Tibial nerve (tissue), 4 donors: ENCODE measurements around the gene E2F6. TPM values are rescaled to one million over a fixed set of nuclear protein-coding genes. Genes with fewer than 3 reads are reported as not detected.

Experiments
- DNase-seq, 2 donors: peaks; one replicate each; pipeline ENCODE4 v3.0.0-alpha.2; 2019; ENCODE audit warnings: low spot score in 2 of 2
- H3K27ac ChIP-seq, 4 donors: fragments of 200-600 bp; sonication (generic) in 3 of 4; one replicate each; pipeline ENCODE4 v1.5.1; 2017 to 2019; ENCODE audit warnings: mild to moderate bottlenecking in 1 of 4
- H3K27me3 ChIP-seq, 2 donors: fragments of 200-600 bp; sonication (generic) in 1 of 2; one replicate each; pipeline versions ENCODE4 v1.5.1 to v1.6.0; 2017 to 2019
- H3K36me3 ChIP-seq, 3 donors: fragments of 200-600 bp; sonication (generic); one replicate each; pipeline ENCODE4 v1.5.1; 2018 to 2019
- H3K4me1 ChIP-seq, 4 donors: fragments of 200-600 bp; sonication (generic) in 3 of 4; one replicate each; pipeline ENCODE4 v1.5.1; 2017 to 2019
- H3K4me3 ChIP-seq, 4 donors: fragments of 200-600 bp; sonication (generic) in 3 of 4; one replicate each; pipeline ENCODE4 v1.5.1; 2017 to 2019; ENCODE audit warnings: mild to moderate bottlenecking in 1 of 4, moderate library complexity in 1 of 4
- H3K9me3 ChIP-seq, 4 donors: fragments of 200-600 bp; sonication (generic) in 3 of 4; one replicate each; pipeline ENCODE4 v1.5.1; 2017 to 2019
- CTCF ChIP-seq, 5 experiments: fragments of 200-600 bp in 3 of 5; fragments of 450-650 bp in 2 of 5; sonication (generic) in 3 of 5; IDR thresholded peaks; one replicate each; pipeline ENCODE4 v1.5.1; 2016 to 2019; ENCODE audit warnings: antibody characterized with exemption in 5 of 5, mild to moderate bottlenecking in 3 of 5, moderate library complexity in 2 of 5
- EP300 ChIP-seq, 2 donors: sonication (generic); formaldehyde crosslinking; IDR thresholded peaks; one replicate each; pipeline ENCODE4 v1.6.1; 2017; ENCODE audit warnings: antibody characterized with exemption in 2 of 2, mild to moderate bottlenecking in 1 of 2
- POLR2A ChIP-seq, 2 donors: fragments of 450-650 bp; IDR thresholded peaks; one replicate each; pipeline ENCODE4 v1.6.1; 2017; ENCODE audit warnings: antibody characterized with exemption in 2 of 2, mild to moderate bottlenecking in 2 of 2, moderate library complexity in 2 of 2
- WGBS, 2 donors: methylation state at CpG; one replicate each; pipeline ENCODE4 v1.1.5; 2018; 5-methylcytosine and 5-hydroxymethylcytosine counted together
- total RNA-seq, 4 donors: library from RNA; depleted of rRNA; stranded (reverse); fragments of >200 nt; gene quantifications; one replicate each; pipeline ENCODE4 v1.1.0, GENCODE V29; 2016

E2F6 gene
- total RNA-seq, 4 donors from 2014 or later: 10.9 to 16.5 (median 13.8) TPM

GRCh38 chr2:11488809-11489208 lies 22.8 kb upstream of the E2F6 start:
- peaks cover 0 to 13% (median 2%) of the 10 kb centered on the region in 4 donors for H3K4me1 ChIP-seq
- H3K36me3 ChIP-seq: no peaks in the 10 kb centered on the region
- H3K9me3 ChIP-seq: no peaks in the 10 kb centered on the region
- H3K27ac ChIP-seq: no peak overlapping the region
- H3K27me3 ChIP-seq: no peaks in the 10 kb centered on the region
- WGBS, 2 donors: 62 to 88% methylated on average over 3 of the region's 3 CpGs
- no peak for DNase-seq
- no peak overlapping the region for H3K4me3 ChIP-seq
- TF ChIP-seq CTCF (IDR thresholded peaks at IDR 0.05) (no peak), POLR2A (IDR thresholded peaks at IDR 0.05) (no peak), EP300 (IDR thresholded peaks at IDR 0.05) (no peak)

GRCh38 chr2:11483806-11484617 lies 18.1 kb upstream of the E2F6 start:
- WGBS, 2 donors: 52 to 59% methylated on average over 7 of the region's 7 CpGs
- peak overlapping the region in 1 of 4 donors; percentile 88 for H3K27ac ChIP-seq

GRCh38 chr2:11482473-11483035 lies 16.6 kb upstream of the E2F6 start:
- Histone ChIP-seq H3K4me1 (peaks cover 0 to 58% (median 9%) of the 10 kb centered on the region in 4 donors), H3K27ac (peak overlapping the region; percentile 42 to 88 (median 64)), H3K27me3 (peaks cover 0 to 8% of the 10 kb centered on the region in 2 donors), H3K9me3 (no peaks in the 10 kb centered on the region), H3K36me3 (no peaks in the 10 kb centered on the region), H3K4me3 (peak overlapping the region; percentile 40 to 79 (median 46))
- 10 to 13% methylated on average over 10 to 11 of the region's 70 CpGs for WGBS, 2 donors
- TF ChIP-seq POLR2A (IDR thresholded peaks at IDR 0.05): no peak
- TF ChIP-seq CTCF (IDR thresholded peaks at IDR 0.05): peak in 2 of 5 experiments; percentile 10 to 20
- no peak for TF ChIP-seq EP300 (IDR thresholded peaks at IDR 0.05)
- DNase-seq: no peak

More at GRCh38 chr2:11483806-11484617, 18.1 kb upstream of the E2F6 start:
- peaks cover 0 to 8% of the 10 kb centered on the region in 2 donors for H3K27me3 ChIP-seq
- TF ChIP-seq POLR2A (IDR thresholded peaks at IDR 0.05) (no peak), EP300 (IDR thresholded peaks at IDR 0.05) (no peak), CTCF (IDR thresholded peaks at IDR 0.05) (no peak)
- peaks cover 0 to 50% (median 9%) of the 10 kb centered on the region in 4 donors for H3K4me1 ChIP-seq
- no peaks in the 10 kb centered on the region for H3K36me3 ChIP-seq
- no peak for DNase-seq
- no peaks in the 10 kb centered on the region for H3K9me3 ChIP-seq
- peak overlapping the region in 2 of 4 donors; percentile 50 to 79 for H3K4me3 ChIP-seq

- no peak for TF ChIP-seq EP300 (IDR thresholded peaks at IDR 0.05)
- TF ChIP-seq POLR2A (IDR thresholded peaks at IDR 0.05): no peak
- no peak for TF ChIP-seq CTCF (IDR thresholded peaks at IDR 0.05)
- Histone ChIP-seq H3K9me3 (no peaks in the 10 kb centered on the region), H3K4me3 (peak overlapping the region; percentile 40 to 79 (median 46)), H3K4me1 (peaks cover 0 to 58% (median 9%) of the 10 kb centered on the region in 4 donors), H3K27ac (peak overlapping the region; percentile 42 to 88 (median 64)), H3K27me3 (peaks cover 0 to 8% of the 10 kb centered on the region in 2 donors), H3K36me3 (no peaks in the 10 kb centered on the region)
- WGBS, 2 donors: 55 to 60% methylated on average over 38 to 50 of the region's 61 CpGs
- DNase-seq: no peak
These were observed 16.0 kb upstream of the E2F6 start for GRCh38 chr2:11481789-11482472.
